GM20000 (cell line): ENCODE measurements around the gene PRPS2.

Experiments used
- DNase-seq: peaks from one replicate; pipeline ENCODE4 v3.0.0; 2012; ENCODE audit warnings: low spot score
- TF ChIP-seq, protein P1 (sequence below): IDR thresholded peaks from 2 replicates; pipeline ENCODE4 v1.5.1; 2012; ENCODE audit warnings: mild to moderate bottlenecking, control low read depth; ENCODE audit errors: extremely low read depth, missing control alignments

PRPS2 gene

DNA sequence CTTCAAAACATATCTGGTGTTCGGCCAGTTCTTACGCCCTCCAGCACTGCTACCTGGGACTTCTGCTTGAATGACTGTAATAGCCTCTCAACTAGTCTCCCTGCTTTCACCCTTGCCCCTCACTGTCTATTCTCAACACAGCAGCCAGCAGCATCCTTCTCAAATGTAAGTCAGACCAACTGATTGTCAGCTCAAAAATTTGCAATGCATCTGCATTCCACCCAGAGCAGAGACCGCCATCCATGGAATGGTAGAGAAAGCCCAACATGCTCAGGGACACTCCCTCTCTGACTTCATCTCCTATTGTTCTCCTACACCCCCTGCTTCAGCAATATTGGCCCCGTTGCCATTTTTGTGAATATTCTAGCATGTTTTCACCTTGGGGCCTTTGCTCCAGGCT lies 81.5 kb downstream of the PRPS2 start:
- TF ChIP-seq, protein P1, sequence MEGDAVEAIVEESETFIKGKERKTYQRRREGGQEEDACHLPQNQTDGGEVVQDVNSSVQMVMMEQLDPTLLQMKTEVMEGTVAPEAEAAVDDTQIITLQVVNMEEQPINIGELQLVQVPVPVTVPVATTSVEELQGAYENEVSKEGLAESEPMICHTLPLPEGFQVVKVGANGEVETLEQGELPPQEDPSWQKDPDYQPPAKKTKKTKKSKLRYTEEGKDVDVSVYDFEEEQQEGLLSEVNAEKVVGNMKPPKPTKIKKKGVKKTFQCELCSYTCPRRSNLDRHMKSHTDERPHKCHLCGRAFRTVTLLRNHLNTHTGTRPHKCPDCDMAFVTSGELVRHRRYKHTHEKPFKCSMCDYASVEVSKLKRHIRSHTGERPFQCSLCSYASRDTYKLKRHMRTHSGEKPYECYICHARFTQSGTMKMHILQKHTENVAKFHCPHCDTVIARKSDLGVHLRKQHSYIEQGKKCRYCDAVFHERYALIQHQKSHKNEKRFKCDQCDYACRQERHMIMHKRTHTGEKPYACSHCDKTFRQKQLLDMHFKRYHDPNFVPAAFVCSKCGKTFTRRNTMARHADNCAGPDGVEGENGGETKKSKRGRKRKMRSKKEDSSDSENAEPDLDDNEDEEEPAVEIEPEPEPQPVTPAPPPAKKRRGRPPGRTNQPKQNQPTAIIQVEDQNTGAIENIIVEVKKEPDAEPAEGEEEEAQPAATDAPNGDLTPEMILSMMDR, result no peak
- DNase-seq, result no peak
